GM19463 (cell line): ENCODE results near the gene PAFAH2.

Experiments used
- ATAC-seq: cut with Tn5 transposase; IDR thresholded peaks from one replicate; pipeline ENCODE4 v1.9.1; 2021; ENCODE audit warnings: mild to moderate bottlenecking, moderate library complexity; ENCODE audit not compliant: unreplicated experiment

Gene PAFAH2

DNA sequence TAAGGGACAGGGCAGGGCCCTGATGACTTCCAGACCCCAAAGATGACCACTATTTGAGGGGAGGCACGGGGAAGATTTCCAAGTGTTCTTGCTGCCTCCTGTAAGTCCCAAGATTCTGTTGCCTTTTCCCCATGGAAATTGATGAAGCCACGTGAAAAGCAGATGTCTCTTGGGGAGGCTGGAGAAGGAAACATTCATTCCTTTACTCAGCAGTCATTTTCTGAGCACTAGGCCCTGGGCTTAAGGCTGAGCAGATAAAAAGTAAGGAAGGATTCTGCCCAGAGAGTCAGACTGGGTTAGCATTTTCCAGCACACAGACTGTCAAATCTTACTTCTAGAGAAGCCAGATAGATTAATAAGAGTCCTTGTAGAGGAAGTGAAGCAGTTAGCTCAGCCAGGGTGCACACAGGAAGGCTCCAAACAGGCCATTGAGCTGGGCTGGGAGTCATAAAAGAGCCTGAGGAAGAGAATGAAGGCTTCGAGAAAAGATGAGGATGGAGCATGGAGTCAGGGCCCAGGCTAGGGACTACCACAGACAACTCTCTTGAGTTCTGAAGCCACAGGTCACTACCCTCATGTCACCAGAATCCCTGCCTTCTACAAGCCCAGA is 33.9 kb upstream of the PAFAH2 start:
- ATAC-seq: no peak

GRCh38 chr1:26031196-26031595 is 33.3 kb upstream of the PAFAH2 start:
- no peak for ATAC-seq

DNA sequence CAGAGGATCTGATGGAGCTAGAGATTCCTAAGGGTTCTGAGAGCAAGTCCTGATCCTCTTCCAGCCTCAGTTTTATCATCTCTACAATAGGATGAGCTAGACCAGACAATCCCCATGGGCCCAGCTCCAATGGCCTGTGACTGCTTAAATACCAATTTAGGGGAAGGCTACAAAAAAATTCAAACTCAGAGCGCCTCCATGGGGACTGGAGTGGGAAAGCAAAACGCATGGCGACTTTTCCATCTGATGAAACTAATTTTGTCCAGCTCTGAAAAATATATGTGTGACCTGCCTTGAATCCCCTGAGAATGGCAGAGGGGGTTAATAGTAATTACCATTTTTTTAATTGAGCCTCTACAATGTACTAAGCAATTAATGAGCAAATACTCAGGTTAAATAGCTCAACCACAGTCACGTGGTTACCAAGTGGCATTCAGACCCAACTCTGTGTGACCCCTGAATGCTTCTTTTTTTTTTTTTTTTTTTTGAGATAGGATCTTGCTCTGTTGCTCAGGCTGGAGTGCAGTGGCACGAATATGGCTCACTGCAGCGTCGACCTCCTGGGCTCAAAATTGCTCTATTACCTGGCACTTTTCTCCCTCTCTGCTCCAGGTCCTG is 32.1 kb upstream of the PAFAH2 start:
- no peak for ATAC-seq

GRCh38 chr1:26029054-26029863 is 31.4 kb upstream of the PAFAH2 start:
- ATAC-seq: no peak

DNA sequence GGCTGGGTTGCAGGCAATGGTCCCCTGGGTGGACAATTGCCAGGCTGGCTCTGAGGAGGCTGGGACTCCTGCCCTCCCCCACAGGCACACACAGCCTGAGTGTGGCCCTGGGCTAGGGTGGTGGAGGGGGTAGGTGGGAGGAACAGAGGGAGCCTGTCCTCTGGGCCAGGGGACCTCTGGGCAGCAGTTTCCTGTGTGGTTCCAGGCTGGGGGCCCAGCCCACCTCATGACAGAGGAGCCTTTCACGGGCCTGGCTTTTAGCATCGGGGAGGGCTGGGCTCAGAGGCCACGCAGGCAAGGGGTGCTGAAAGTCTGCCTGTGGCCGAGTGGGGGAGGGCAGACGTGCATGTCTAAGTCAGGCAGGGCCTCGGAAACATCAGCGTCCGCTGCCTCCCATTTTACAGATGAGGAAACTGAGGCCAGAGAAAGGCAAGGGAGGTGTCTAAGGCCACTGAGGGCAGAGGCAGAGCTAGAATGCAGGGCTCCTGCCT is 30.7 kb upstream of the PAFAH2 start:
- ATAC-seq: no peak

GRCh38 chr1:26027716-26028489 is 30.0 kb upstream of the PAFAH2 start:
- no peak for ATAC-seq

DNA sequence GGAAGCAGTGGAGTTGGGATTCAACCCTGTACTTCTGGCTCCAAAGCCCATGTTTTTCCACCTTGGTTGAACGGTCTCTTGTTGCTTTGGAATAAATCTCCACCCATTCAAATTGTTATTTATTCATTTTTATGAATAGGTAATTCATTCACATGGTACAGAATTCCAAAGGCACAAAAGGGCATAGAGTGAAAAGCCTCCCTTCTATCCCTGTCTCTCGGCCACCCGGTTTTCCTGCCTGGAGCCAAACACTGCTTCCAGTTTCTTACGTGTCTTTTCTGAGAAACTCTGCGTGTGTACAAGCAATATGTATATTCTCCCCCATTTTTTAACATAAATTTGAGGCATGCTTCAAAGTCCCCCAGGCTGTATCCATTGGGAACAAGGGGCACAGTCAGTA is 27.7 kb upstream of the PAFAH2 start:
- ATAC-seq: no peak

- ATAC-seq: no peak
Measured at GRCh38 chr1:26025060-26025459, 27.2 kb upstream of the PAFAH2 start.

GRCh38 chr1:26023826-26024225 is 26.0 kb upstream of the PAFAH2 start:
- ATAC-seq: no peak

- no peak for ATAC-seq
Measured at GRCh38 chr1:26023009-26023408, 25.1 kb upstream of the PAFAH2 start.

GRCh38 chr1:26022404-26022779 is 24.5 kb upstream of the PAFAH2 start:
- no peak for ATAC-seq

- no peak for ATAC-seq
Measured at GRCh38 chr1:26021647-26022403, 24.0 kb upstream of the PAFAH2 start, which contains the start of gene EXTL1. Gene EXTL1 (plus strand): TSS chr1:26021775. CDS start chr1:26022647, 872 bp downstream.

DNA sequence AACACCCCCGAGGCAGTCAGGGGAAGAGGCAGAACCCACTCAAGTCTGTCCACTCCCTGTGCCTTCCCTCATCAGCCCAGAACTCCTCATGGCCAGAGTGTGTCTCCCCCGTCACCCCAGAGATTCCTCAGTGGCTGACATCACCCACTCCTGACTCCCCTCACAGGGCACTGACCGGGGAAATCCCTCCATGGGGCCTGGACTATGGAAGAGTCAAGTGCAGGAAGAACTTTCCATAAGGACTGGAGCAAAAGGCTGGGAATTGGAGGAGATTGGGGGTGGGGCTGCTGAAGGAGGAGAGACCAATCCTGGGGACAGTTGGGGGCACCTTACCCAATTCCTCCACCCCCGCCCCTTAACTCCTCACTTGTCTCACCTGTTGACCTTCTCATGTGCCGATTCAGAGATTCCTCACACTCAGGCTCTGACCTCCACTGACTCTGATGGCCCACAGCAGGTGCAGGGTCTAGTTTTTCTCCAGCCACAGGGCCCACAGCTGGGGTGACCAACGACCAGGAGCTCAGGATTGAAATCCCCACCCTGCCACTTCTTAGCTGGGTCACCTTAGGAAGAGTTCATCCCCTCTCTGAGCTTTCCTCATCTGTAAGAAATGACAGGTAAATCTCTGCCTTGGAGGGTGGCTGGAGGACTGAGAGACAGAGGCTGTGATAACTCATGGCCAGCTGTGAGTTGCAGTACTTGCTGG is 23.2 kb upstream of the PAFAH2 start:
- no peak for ATAC-seq

GRCh38 chr1:26020330-26020768 is 22.5 kb upstream of the PAFAH2 start:
- no peak for ATAC-seq

- ATAC-seq: no peak
Measured at GRCh38 chr1:26019641-26020315, 21.9 kb upstream of the PAFAH2 start.

DNA sequence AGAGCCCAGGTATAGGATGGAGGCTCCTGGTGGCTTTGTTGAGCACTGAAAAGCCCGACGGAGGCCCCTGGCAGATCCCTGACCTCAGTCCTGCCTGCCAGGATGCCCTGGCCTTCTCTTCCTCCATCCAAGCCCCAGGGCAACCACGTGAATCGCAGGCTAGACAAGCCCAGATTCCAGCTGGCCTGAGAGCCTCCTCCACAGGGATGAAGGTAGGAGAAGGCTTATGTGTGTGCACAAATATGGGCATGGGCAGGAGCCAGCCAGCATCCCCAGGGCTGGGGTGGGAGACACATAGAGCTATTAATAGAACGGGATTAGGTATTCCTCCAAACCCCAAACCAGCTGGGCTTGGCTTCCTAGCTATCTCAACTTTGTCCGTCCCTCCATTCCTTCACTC is 19.7 kb upstream of the PAFAH2 start:
- ATAC-seq: no peak

- ATAC-seq: no peak
Measured at GRCh38 chr1:26016953-26017545, 19.2 kb upstream of the PAFAH2 start.

DNA sequence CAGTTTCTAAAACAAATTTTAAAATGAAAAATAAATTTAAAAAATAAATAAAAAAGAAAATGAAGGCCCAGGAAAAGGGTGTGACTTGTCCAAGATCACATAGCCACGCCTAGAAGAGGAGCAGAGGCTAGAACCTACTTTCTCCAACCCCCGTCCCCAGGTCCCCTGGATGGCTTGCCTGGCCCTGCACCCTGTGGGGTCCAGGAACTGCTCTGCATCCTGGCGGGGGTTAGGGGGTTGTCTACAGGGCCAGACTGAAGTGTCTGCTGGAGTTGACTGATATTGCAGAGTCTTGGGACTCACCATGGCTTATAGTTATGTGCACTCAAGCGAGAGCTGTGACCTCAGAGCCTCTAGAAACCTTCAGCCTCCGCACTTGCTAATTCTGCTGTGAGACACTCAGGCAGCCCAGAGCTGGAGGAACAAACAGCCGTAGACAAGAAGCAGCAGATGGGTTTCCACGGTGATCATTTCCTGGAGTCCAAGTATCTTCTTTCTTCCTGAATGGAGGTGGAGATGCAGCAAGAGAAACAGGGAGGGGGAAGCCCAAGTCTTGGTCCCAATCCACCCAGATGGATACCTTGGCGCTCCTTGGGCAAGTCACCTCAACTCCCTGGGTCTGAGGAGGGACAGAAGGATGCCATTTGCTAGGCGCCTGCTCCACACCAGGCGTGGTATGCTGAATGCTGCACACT is 18.5 kb upstream of the PAFAH2 start:
- ATAC-seq: no peak
